Left lung (tissue), 10 donors: Measurements from ENCODE around the gene PKD1. TPM values are rescaled to one million over a fixed set of nuclear protein-coding genes. Genes with fewer than 3 reads are reported as not detected.

Source experiments
- ATAC-seq: fragments of 200-7000 bp; cut with Tn5 transposase; one replicate; pipeline ENCODE4 v1.9.1; 2020; ENCODE audit warnings: moderate library complexity
- DNase-seq, 4 donors: peaks; one replicate each; pipeline ENCODE4 v3.0.0-alpha.2; 2013 to 2020
- H3K27ac ChIP-seq, 2 donors: fragments of 200-600 bp; sonication (generic) in 1 of 2; one replicate each; pipeline versions ENCODE4 v1.5.0 to v1.8.0; 2020 to 2021
- H3K27me3 ChIP-seq, 2 donors: fragments of 200-600 bp; sonication (generic) in 1 of 2; one replicate each; pipeline versions ENCODE4 v1.5.0 to v1.8.0; 2020 to 2021
- H3K36me3 ChIP-seq, 2 donors: fragments of 200-600 bp; sonication (generic) in 1 of 2; one replicate each; pipeline versions ENCODE4 v1.5.0 to v1.8.0; 2020 to 2021
- H3K4me1 ChIP-seq, 2 donors: fragments of 200-600 bp; one replicate each; pipeline ENCODE4 v1.8.0; 2021
- H3K4me3 ChIP-seq, 2 donors: fragments of 200-600 bp; sonication (generic) in 1 of 2; one replicate each; pipeline versions ENCODE4 v1.5.0 to v1.8.0; 2020 to 2021; ENCODE audit warnings: mild to moderate bottlenecking in 1 of 2
- H3K9me3 ChIP-seq, 2 donors: fragments of 200-600 bp; sonication (generic) in 1 of 2; one replicate each; pipeline versions ENCODE4 v1.5.0 to v1.8.0; 2020 to 2021
- CTCF ChIP-seq, 2 donors: fragments of 200-600 bp; sonication (generic) in 1 of 2; IDR thresholded peaks; one replicate each; pipeline versions ENCODE4 v1.5.0 to v1.8.0; 2021; ENCODE audit warnings: antibody characterized with exemption in 2 of 2
- intact Hi-C, 2 donors: fragments of 100-400 bp; cut with DNase I; formaldehyde crosslinking; loops; one replicate each; pipeline versions ENCODE4 v1.11.2 to v1.14.2; 2022
- polyA plus RNA-seq, 6 donors: library from polyadenylated mRNA; unstranded; fragments of 120-200 nt; gene quantifications; one replicate each; pipeline ENCODE4 v1.2.1, GENCODE V29; 2013; ENCODE audit not compliant: insufficient read length in 6 of 6
- total RNA-seq, 2 donors: library from RNA; stranded (reverse); fragmentation: NEBNext Ultra II Directional; extraction: Animal tissue kit (Norgen Biotek cat#: 25700); gene quantifications; one replicate each; pipeline ENCODE4 v1.2.1, GENCODE V29; 2021
- donor health status: DM: no; HTN: yes; CAD: no.
- donor health status: DM: no; HTN: no; CAD: no.

The PKD1 gene
- total and polyA plus RNA-seq, 8 donors = 63.2 to 165 (median 101) TPM

GRCh38 chr16:2081201-2082084 lies 54.3 kb downstream of the PKD1 start:
- no peak for TF ChIP-seq CTCF (IDR thresholded peaks at IDR 0.05)
- H3K27ac ChIP-seq = no peak overlapping the region
- H3K27me3 ChIP-seq = no peaks in the 10 kb centered on the region
- no peaks in the 10 kb centered on the region for H3K9me3 ChIP-seq
- no peak overlapping the region for H3K4me3 ChIP-seq
- H3K36me3 ChIP-seq = peaks cover 0 to 99% of the 10 kb centered on the region in 2 donors
- H3K4me1 ChIP-seq = peaks cover 0 to 10% of the 10 kb centered on the region in 2 donors
- intact Hi-C loops = no loop called here
- ATAC-seq = peak; percentile 3
- DNase-seq = no peak

- H3K27ac ChIP-seq = no peak overlapping the region
- intact Hi-C loops = no loop called here
- H3K4me1 ChIP-seq = peaks cover 0 to 10% of the 10 kb centered on the region in 2 donors
- H3K27me3 ChIP-seq = no peaks in the 10 kb centered on the region
- peaks cover 0 to 99% of the 10 kb centered on the region in 2 donors for H3K36me3 ChIP-seq
- H3K9me3 ChIP-seq = no peaks in the 10 kb centered on the region
- H3K4me3 ChIP-seq = no peak overlapping the region
- no peak for ATAC-seq
- no peak for TF ChIP-seq CTCF (IDR thresholded peaks at IDR 0.05)
- DNase-seq = no peak
These were observed 55.7 kb downstream of the PKD1 start for GRCh38 chr16:2079991-2080390.

GRCh38 chr16:2079311-2079800 lies 56.3 kb downstream of the PKD1 start:
- peaks cover 0 to 99% of the 10 kb centered on the region in 2 donors for H3K36me3 ChIP-seq
- intact Hi-C loops = no loop called here

GRCh38 chr16:2078691-2079090 lies 57.0 kb downstream of the PKD1 start:
- H3K4me1 ChIP-seq = peaks cover 0 to 10% of the 10 kb centered on the region in 2 donors
- intact Hi-C loops = no loop called here

More at GRCh38 chr16:2079311-2079800, 56.3 kb downstream of the PKD1 start:
- Histone ChIP-seq H3K27ac (no peak overlapping the region), H3K4me1 (peaks cover 0 to 10% of the 10 kb centered on the region in 2 donors), H3K4me3 (no peak overlapping the region), H3K9me3 (no peaks in the 10 kb centered on the region), H3K27me3 (no peaks in the 10 kb centered on the region)
- DNase-seq (no peak), ATAC-seq (no peak)
- TF ChIP-seq CTCF (IDR thresholded peaks at IDR 0.05) = no peak

More at GRCh38 chr16:2078691-2079090, 57.0 kb downstream of the PKD1 start:
- ATAC-seq = no peak
- Histone ChIP-seq H3K27ac (no peak overlapping the region), H3K4me3 (no peak overlapping the region), H3K27me3 (no peaks in the 10 kb centered on the region), H3K36me3 (peaks cover 0 to 99% of the 10 kb centered on the region in 2 donors), H3K9me3 (no peaks in the 10 kb centered on the region)
- no peak for DNase-seq
- TF ChIP-seq CTCF (IDR thresholded peaks at IDR 0.05) = no peak
